ENCODE data around the gene KIZ.

KIZ gene

GRCh38 chr20:21185849-21186248 is 60.0 kb downstream of the KIZ start:
- no peak for DNase-seq
- peaks cover 6 to 31% of the 10 kb centered on the region in 2 donors for H3K36me3 Mint-ChIP-seq
- no peaks in the 10 kb centered on the region for H3K27me3 Mint-ChIP-seq
- no peak overlapping the region for H3K27ac Mint-ChIP-seq
- no peak overlapping the region for H3K4me3 Mint-ChIP-seq
- H3K9me3 Mint-ChIP-seq: no peaks in the 10 kb centered on the region
- no peaks in the 10 kb centered on the region for H3K4me1 Mint-ChIP-seq
- no peak for ATAC-seq (replicated peaks)

DNA sequence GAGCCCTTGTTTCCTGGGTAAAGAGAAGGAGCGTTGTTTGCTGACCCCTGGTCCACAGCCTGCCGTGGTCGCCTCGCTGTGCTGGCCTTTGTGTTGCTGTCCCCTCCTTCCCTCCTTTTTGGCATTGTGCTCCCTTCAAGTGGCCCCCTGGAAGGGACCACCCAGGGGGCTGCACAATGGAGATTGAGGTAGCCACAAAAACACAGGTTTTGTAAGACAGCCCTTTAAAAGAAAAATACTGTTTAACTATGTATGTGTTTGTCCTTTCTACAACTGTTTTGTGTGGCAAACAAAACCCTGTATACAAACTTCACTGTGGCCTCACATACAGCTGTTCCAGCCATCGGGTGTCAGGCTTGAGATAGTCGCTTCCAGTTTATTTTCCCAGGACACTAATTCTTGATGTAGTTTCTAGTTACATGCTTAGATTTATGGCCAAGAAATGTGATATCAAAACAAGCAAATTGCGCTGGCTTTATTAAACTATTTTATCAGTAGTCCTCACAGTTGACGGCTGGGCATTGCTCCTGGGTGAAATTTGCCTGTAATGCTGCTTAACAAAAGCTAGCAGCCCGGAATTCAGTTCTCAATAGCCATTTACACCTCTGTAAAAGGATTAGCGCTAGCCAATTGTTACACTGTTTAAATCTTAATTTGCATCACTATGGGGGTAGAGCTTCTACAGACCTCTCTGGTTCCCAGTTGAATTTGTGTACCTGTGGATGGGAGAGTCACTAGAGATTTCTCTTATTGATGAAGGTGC is 64.1 kb downstream of the KIZ start:
- H3K4me1 Mint-ChIP-seq: no peaks in the 10 kb centered on the region
- H3K27me3 Mint-ChIP-seq: no peaks in the 10 kb centered on the region
- H3K9me3 Mint-ChIP-seq: no peaks in the 10 kb centered on the region
- H3K27ac Mint-ChIP-seq: no peak overlapping the region
- H3K36me3 Mint-ChIP-seq: peaks cover 6 to 20% of the 10 kb centered on the region in 2 donors
- ATAC-seq (replicated peaks): no peak
- no peak overlapping the region for H3K4me3 Mint-ChIP-seq
- no peak for DNase-seq

GRCh38 chr20:21190869-21191268 is 65.0 kb downstream of the KIZ start:
- no peak for ATAC-seq (replicated peaks)
- Mint-ChIP-seq H3K27me3 (no peaks in the 10 kb centered on the region), H3K36me3 (peaks cover 6 to 18% of the 10 kb centered on the region in 2 donors), H3K9me3 (no peaks in the 10 kb centered on the region), H3K4me1 (no peaks in the 10 kb centered on the region), H3K4me3 (no peak overlapping the region), H3K27ac (no peak overlapping the region)
- no peak for DNase-seq

- Mint-ChIP-seq H3K4me1 (no peaks in the 10 kb centered on the region), H3K27ac (no peak overlapping the region), H3K9me3 (no peaks in the 10 kb centered on the region), H3K36me3 (peaks cover 2 to 11% of the 10 kb centered on the region in 2 donors), H3K4me3 (no peak overlapping the region), H3K27me3 (no peaks in the 10 kb centered on the region)
- DNase-seq: no peak
- ATAC-seq (replicated peaks): no peak
Observed at GRCh38 chr20:21191839-21192238, 66.0 kb downstream of the KIZ start.

GRCh38 chr20:21202259-21202658 is 76.4 kb downstream of the KIZ start:
- no peak overlapping the region for H3K27ac Mint-ChIP-seq
- no peak overlapping the region for H3K4me3 Mint-ChIP-seq
- no peaks in the 10 kb centered on the region for H3K9me3 Mint-ChIP-seq
- H3K36me3 Mint-ChIP-seq: peaks cover 9% of the 10 kb centered on the region in 2 donors
- no peaks in the 10 kb centered on the region for H3K27me3 Mint-ChIP-seq
- no peak for DNase-seq
- no peak for ATAC-seq (replicated peaks)
- H3K4me1 Mint-ChIP-seq: no peaks in the 10 kb centered on the region

- no peak overlapping the region for H3K4me3 Mint-ChIP-seq
Observed at GRCh38 chr20:21203088-21203656, 77.3 kb downstream of the KIZ start.

DNA sequence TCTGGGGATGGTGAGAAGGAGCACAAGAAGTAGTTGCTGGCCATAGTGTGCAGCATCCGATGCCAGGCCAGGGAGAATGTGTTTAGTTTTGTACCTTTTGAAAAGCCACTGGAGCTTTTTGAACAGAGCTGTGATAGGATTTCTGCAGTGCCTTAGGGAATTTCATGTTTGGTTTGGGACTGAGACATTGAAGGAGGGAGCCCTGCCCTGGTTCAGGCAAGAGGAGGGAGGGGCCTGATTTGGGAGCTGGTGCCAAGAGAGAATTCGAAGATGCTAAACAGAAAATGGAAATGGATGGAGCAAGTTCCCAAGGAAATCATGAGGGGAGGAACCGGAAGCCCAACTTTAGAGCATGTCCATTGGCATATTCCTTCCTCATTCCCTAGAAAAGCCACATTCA is 80.7 kb downstream of the KIZ start:
- H3K36me3 Mint-ChIP-seq: peaks cover 9 to 14% of the 10 kb centered on the region in 2 donors
- ATAC-seq (replicated peaks): no peak

More at GRCh38 chr20:21203088-21203656, 77.3 kb downstream of the KIZ start:
- Mint-ChIP-seq H3K36me3 (peaks cover 9 to 14% of the 10 kb centered on the region in 2 donors), H3K27ac (no peak overlapping the region), H3K9me3 (no peaks in the 10 kb centered on the region), H3K4me1 (no peaks in the 10 kb centered on the region), H3K27me3 (no peaks in the 10 kb centered on the region)
- DNase-seq (no peak), ATAC-seq (replicated peaks) (no peak)

DNA sequence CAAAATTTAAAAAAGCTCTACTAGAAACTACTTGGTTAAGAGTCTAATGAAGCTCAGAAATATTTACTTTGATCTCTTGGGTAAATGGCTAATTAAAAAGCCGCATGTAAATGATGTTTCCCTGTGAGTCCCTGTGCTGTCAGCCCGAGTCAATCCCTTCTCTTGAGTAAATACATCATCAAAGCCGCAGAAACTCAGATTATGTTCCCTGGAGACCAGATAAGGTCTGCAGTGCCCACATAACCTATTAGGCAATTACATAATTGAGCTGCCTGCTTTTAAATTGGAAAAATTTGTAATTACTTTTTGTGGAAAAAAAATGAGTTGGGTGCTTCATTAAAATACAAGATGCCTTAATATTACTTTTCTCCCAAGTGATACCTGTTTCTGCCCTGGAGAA is 83.1 kb downstream of the KIZ start:
- Mint-ChIP-seq H3K27ac (no peak overlapping the region), H3K9me3 (no peaks in the 10 kb centered on the region), H3K4me3 (no peak overlapping the region), H3K4me1 (no peaks in the 10 kb centered on the region), H3K27me3 (no peaks in the 10 kb centered on the region), H3K36me3 (peaks cover 9 to 14% of the 10 kb centered on the region in 2 donors)
- DNase-seq (no peak), ATAC-seq (replicated peaks) (no peak)

More for the DNA sequence above, 80.7 kb downstream of the KIZ start:
- no peaks in the 10 kb centered on the region for H3K27me3 Mint-ChIP-seq
- H3K9me3 Mint-ChIP-seq: no peaks in the 10 kb centered on the region
- no peaks in the 10 kb centered on the region for H3K4me1 Mint-ChIP-seq
- H3K27ac Mint-ChIP-seq: no peak overlapping the region
- H3K4me3 Mint-ChIP-seq: no peak overlapping the region
- DNase-seq: no peak

GRCh38 chr20:21209668-21210067 is 83.8 kb downstream of the KIZ start:
- no peak for ATAC-seq (replicated peaks)
- no peaks in the 10 kb centered on the region for H3K9me3 Mint-ChIP-seq
- no peak overlapping the region for H3K27ac Mint-ChIP-seq
- peaks cover 9 to 14% of the 10 kb centered on the region in 2 donors for H3K36me3 Mint-ChIP-seq
- no peak overlapping the region for H3K4me3 Mint-ChIP-seq
- no peak for DNase-seq
- no peaks in the 10 kb centered on the region for H3K27me3 Mint-ChIP-seq
- no peaks in the 10 kb centered on the region for H3K4me1 Mint-ChIP-seq

DNA sequence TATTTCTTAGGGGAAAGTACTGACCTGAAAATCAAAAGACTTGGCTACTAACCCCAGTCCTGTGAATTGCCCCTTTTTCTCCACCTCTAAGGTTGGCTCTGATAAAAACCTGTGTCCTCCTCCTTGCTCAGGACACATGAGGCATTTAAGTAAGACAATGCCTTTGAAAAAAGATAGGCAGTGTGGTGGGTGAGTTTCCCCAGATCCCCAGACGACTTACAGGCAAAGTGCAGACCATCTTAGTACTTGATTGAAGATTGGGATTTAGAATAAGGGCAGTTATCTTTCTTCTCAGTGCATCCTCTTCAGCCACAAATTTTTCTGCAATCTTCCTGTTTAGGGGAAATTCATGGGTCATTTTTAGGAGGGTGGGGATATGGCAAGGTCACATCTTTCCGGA is 87.8 kb downstream of the KIZ start:
- Mint-ChIP-seq H3K4me3 (no peak overlapping the region), H3K9me3 (no peaks in the 10 kb centered on the region), H3K27me3 (no peaks in the 10 kb centered on the region), H3K36me3 (peaks cover 0 to 9% of the 10 kb centered on the region in 2 donors), H3K27ac (no peak overlapping the region), H3K4me1 (no peaks in the 10 kb centered on the region)
- no peak for DNase-seq
- ATAC-seq (replicated peaks): no peak

DNA sequence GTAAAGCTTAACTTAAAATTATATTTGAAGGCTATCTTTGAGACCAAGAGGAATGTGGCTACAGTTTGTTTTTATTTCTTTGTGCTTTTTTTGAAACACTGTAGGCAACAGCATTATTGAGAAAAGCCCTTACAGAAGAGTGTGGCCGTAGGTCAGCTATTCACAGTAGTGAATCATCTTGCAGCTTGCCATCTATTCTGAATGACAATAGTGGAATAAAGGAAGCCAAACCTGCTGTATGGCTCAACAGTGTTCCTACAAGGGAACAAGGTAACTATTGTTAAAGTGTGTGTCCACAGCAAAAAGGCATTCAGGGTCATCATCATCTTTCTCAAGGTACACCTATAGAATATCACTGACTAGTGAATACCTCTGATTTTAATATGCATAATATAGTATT is 88.5 kb downstream of the KIZ start:
- Mint-ChIP-seq H3K4me3 (no peak overlapping the region), H3K4me1 (no peaks in the 10 kb centered on the region), H3K27me3 (no peaks in the 10 kb centered on the region), H3K9me3 (no peaks in the 10 kb centered on the region), H3K36me3 (peaks cover 0 to 9% of the 10 kb centered on the region in 2 donors), H3K27ac (no peak overlapping the region)
- ATAC-seq (replicated peaks) (no peak), DNase-seq (no peak)

- Mint-ChIP-seq H3K9me3 (no peaks in the 10 kb centered on the region), H3K36me3 (peaks cover 0 to 9% of the 10 kb centered on the region in 2 donors), H3K27me3 (no peaks in the 10 kb centered on the region), H3K4me1 (no peaks in the 10 kb centered on the region), H3K27ac (no peak overlapping the region), H3K4me3 (no peak overlapping the region)
- DNase-seq (no peak), ATAC-seq (replicated peaks) (no peak)
Observed at GRCh38 chr20:21219686-21220085, 93.8 kb downstream of the KIZ start.

DNA sequence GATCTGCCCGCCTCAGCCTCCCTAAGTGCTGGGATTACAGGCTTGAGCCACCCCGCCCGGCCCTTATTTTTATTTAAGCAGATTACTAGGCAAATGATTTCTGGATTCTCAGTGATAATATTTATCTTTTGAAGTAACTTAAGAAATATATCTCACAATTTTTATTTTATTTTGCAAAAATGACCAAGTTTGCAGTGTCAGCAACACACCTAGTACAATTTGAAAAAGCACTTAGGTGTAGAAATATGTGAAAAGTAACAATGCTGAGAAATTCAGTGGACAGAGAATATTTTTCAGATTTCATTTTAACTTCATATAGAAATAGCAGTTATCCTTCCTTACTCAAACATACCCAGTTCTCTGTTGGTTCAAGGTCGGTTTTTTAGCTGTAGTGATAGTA is 98.3 kb downstream of the KIZ start:
- H3K27ac Mint-ChIP-seq: no peak overlapping the region
- H3K36me3 Mint-ChIP-seq: peaks cover 2 to 8% of the 10 kb centered on the region in 2 donors
- no peaks in the 10 kb centered on the region for H3K27me3 Mint-ChIP-seq
- no peak for ATAC-seq (replicated peaks)
- H3K9me3 Mint-ChIP-seq: no peaks in the 10 kb centered on the region
- H3K4me1 Mint-ChIP-seq: peaks cover 5 to 10% of the 10 kb centered on the region in 2 donors
- no peak overlapping the region for H3K4me3 Mint-ChIP-seq
- DNase-seq: no peak

GRCh38 chr20:21225215-21225947 is 99.5 kb downstream of the KIZ start:
- Mint-ChIP-seq H3K4me3 (no peak overlapping the region), H3K36me3 (peaks cover 4 to 8% of the 10 kb centered on the region in 2 donors), H3K4me1 (peaks cover 5 to 10% of the 10 kb centered on the region in 2 donors), H3K27ac (no peak overlapping the region), H3K27me3 (no peaks in the 10 kb centered on the region), H3K9me3 (no peaks in the 10 kb centered on the region)
- ATAC-seq (replicated peaks) (no peak), DNase-seq (no peak)

DNA sequence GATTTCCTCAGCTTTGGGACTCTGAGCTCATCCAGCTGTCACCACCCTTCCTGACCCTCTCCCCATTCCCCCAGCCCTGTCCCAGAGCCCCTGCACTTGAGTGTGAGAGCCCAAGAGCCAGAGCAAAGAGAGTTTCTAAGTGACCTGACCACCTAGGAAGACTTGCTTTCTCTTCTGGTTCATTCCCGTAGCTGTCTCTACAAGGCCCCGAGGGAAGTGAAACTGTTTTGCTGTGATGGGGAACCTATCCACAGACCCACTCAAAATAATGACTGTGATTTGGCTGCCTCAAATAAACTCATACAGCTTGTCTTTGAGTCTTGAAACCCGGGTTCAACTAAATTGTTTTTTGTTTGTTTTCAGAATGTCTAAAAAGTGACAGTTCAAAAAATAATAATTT is 102.6 kb downstream of the KIZ start:
- no peaks in the 10 kb centered on the region for H3K27me3 Mint-ChIP-seq
- H3K27ac Mint-ChIP-seq: peak overlapping the region; percentile 88
- H3K4me1 Mint-ChIP-seq: peaks cover 5 to 10% of the 10 kb centered on the region in 2 donors
- H3K36me3 Mint-ChIP-seq: peaks cover 8 to 10% of the 10 kb centered on the region in 2 donors
- DNase-seq (peak; percentile 9), ATAC-seq (replicated peaks) (peak; percentile 92 to 98)
- no peak overlapping the region for H3K4me3 Mint-ChIP-seq
- no peaks in the 10 kb centered on the region for H3K9me3 Mint-ChIP-seq
